Measurements from ENCODE around the gene ARID1B. TPM values are rescaled to one million over a fixed set of nuclear protein-coding genes. Genes with fewer than 3 reads are reported as not detected.

The ARID1B gene
- polyA plus RNA-seq, 4 donors = 7.3 to 43.5 (median 17.0) TPM

GRCh38 chr6:156904176-156904967 lies 127.2 kb downstream of the ARID1B start:
- H3K4me3 ChIP-seq (ENCODE audit: low read depth in 1 of 3, low read length in 3 of 3) = no peak overlapping the region
- 84 to 91% (median 87%) methylated on average over 2 of the region's 2 CpGs for WGBS, 3 donors
- no peak overlapping the region for H3K27ac ChIP-seq (ENCODE audit: low read depth in 1 of 3, low read length in 2 of 3)
- no peaks in the 10 kb centered on the region for H3K27me3 ChIP-seq (ENCODE audit: control insufficient read depth in 3 of 3, insufficient read depth in 3 of 3, low read length in 3 of 3)
- peaks cover 0 to 11% (median 4%) of the 10 kb centered on the region in 3 donors for H3K4me1 ChIP-seq (ENCODE audit: control insufficient read depth in 3 of 3, insufficient read depth in 2 of 3, low read depth in 1 of 3, low read length in 2 of 3)
- no peak for FAIRE-seq
- peaks cover 0 to 11% (median 2%) of the 10 kb centered on the region in 3 donors for H3K36me3 ChIP-seq (ENCODE audit: control insufficient read depth in 3 of 3, insufficient read depth in 2 of 3, low read depth in 1 of 3, low read length in 3 of 3)
- H3K9me3 ChIP-seq (ENCODE audit: control insufficient read depth in 2 of 2, insufficient read depth in 1 of 2, low read depth in 1 of 2, low read length in 1 of 2) = no peaks in the 10 kb centered on the region
- no peak for DNase-seq

- Histone ChIP-seq H3K27ac (ENCODE audit: low read depth in 1 of 3, low read length in 2 of 3) (no peak overlapping the region), H3K36me3 (ENCODE audit: control insufficient read depth in 3 of 3, insufficient read depth in 2 of 3, low read depth in 1 of 3, low read length in 3 of 3) (peaks cover 0 to 14% (median 2%) of the 10 kb centered on the region in 3 donors), H3K9me3 (ENCODE audit: control insufficient read depth in 2 of 2, insufficient read depth in 1 of 2, low read depth in 1 of 2, low read length in 1 of 2) (no peaks in the 10 kb centered on the region), H3K4me3 (ENCODE audit: low read depth in 1 of 3, low read length in 3 of 3) (no peak overlapping the region), H3K4me1 (ENCODE audit: control insufficient read depth in 3 of 3, insufficient read depth in 2 of 3, low read depth in 1 of 3, low read length in 2 of 3) (peaks cover 0 to 6% (median 4%) of the 10 kb centered on the region in 3 donors), H3K27me3 (ENCODE audit: control insufficient read depth in 3 of 3, insufficient read depth in 3 of 3, low read length in 3 of 3) (no peaks in the 10 kb centered on the region)
- WGBS, 3 donors = 82 to 87% (median 85%) methylated on average over 1 of the region's 1 CpG
- DNase-seq (no peak), FAIRE-seq (no peak)
Measured at GRCh38 chr6:156905801-156906200, 128.6 kb downstream of the ARID1B start.

- WGBS, 3 donors = 92 to 99% (median 97%) methylated on average over 6 to 7 of the region's 7 CpGs
- no peak for FAIRE-seq
- Histone ChIP-seq H3K27me3 (ENCODE audit: control insufficient read depth in 3 of 3, insufficient read depth in 3 of 3, low read length in 3 of 3) (no peaks in the 10 kb centered on the region), H3K27ac (ENCODE audit: low read depth in 1 of 3, low read length in 2 of 3) (no peak overlapping the region), H3K9me3 (ENCODE audit: control insufficient read depth in 2 of 2, insufficient read depth in 1 of 2, low read depth in 1 of 2, low read length in 1 of 2) (no peaks in the 10 kb centered on the region), H3K36me3 (ENCODE audit: control insufficient read depth in 3 of 3, insufficient read depth in 2 of 3, low read depth in 1 of 3, low read length in 3 of 3) (peaks cover 0 to 11% (median 2%) of the 10 kb centered on the region in 3 donors), H3K4me3 (ENCODE audit: low read depth in 1 of 3, low read length in 3 of 3) (no peak overlapping the region), H3K4me1 (ENCODE audit: control insufficient read depth in 3 of 3, insufficient read depth in 2 of 3, low read depth in 1 of 3, low read length in 2 of 3) (peaks cover 0 to 3% (median 2%) of the 10 kb centered on the region in 3 donors)
- DNase-seq = no peak
Measured at GRCh38 chr6:156906451-156906850, 129.3 kb downstream of the ARID1B start.

- H3K9me3 ChIP-seq (ENCODE audit: control insufficient read depth in 2 of 2, insufficient read depth in 1 of 2, low read depth in 1 of 2, low read length in 1 of 2) = no peaks in the 10 kb centered on the region
- FAIRE-seq (no peak), DNase-seq (no peak)
- peaks cover 0 to 20% (median 0%) of the 10 kb centered on the region in 3 donors for H3K36me3 ChIP-seq (ENCODE audit: control insufficient read depth in 3 of 3, insufficient read depth in 2 of 3, low read depth in 1 of 3, low read length in 3 of 3)
- peaks cover 0 to 3% (median 0%) of the 10 kb centered on the region in 3 donors for H3K4me1 ChIP-seq (ENCODE audit: control insufficient read depth in 3 of 3, insufficient read depth in 2 of 3, low read depth in 1 of 3, low read length in 2 of 3)
- H3K27me3 ChIP-seq (ENCODE audit: control insufficient read depth in 3 of 3, insufficient read depth in 3 of 3, low read length in 3 of 3) = no peaks in the 10 kb centered on the region
- no peak overlapping the region for H3K27ac ChIP-seq (ENCODE audit: low read depth in 1 of 3, low read length in 2 of 3)
- 83 to 92% (median 91%) methylated on average over 10 of the region's 10 CpGs for WGBS, 3 donors
- no peak overlapping the region for H3K4me3 ChIP-seq (ENCODE audit: low read depth in 1 of 3, low read length in 3 of 3)
Measured at GRCh38 chr6:156909212-156910010, 132.2 kb downstream of the ARID1B start.

- H3K4me3 ChIP-seq (ENCODE audit: low read depth in 1 of 3, low read length in 3 of 3) = no peak overlapping the region
- no peaks in the 10 kb centered on the region for H3K9me3 ChIP-seq (ENCODE audit: control insufficient read depth in 2 of 2, insufficient read depth in 1 of 2, low read depth in 1 of 2, low read length in 1 of 2)
- FAIRE-seq (no peak), DNase-seq (no peak)
- 94 to 96% (median 96%) methylated on average over 4 of the region's 4 CpGs for WGBS, 3 donors
- no peak overlapping the region for H3K27ac ChIP-seq (ENCODE audit: low read depth in 1 of 3, low read length in 2 of 3)
- H3K4me1 ChIP-seq (ENCODE audit: control insufficient read depth in 3 of 3, insufficient read depth in 2 of 3, low read depth in 1 of 3, low read length in 2 of 3) = peaks cover 0 to 3% (median 0%) of the 10 kb centered on the region in 3 donors
- no peaks in the 10 kb centered on the region for H3K27me3 ChIP-seq (ENCODE audit: control insufficient read depth in 3 of 3, insufficient read depth in 3 of 3, low read length in 3 of 3)
- peaks cover 0 to 20% (median 0%) of the 10 kb centered on the region in 3 donors for H3K36me3 ChIP-seq (ENCODE audit: control insufficient read depth in 3 of 3, insufficient read depth in 2 of 3, low read depth in 1 of 3, low read length in 3 of 3)
Measured at GRCh38 chr6:156910011-156910334, 132.8 kb downstream of the ARID1B start.

GRCh38 chr6:156910938-156911337 lies 133.8 kb downstream of the ARID1B start:
- DNase-seq (no peak), FAIRE-seq (no peak)
- H3K27ac ChIP-seq (ENCODE audit: low read depth in 1 of 3, low read length in 2 of 3) = no peak overlapping the region
- H3K4me1 ChIP-seq (ENCODE audit: control insufficient read depth in 3 of 3, insufficient read depth in 2 of 3, low read depth in 1 of 3, low read length in 2 of 3) = peaks cover 0 to 1% (median 0%) of the 10 kb centered on the region in 3 donors
- WGBS, 3 donors = 74 to 84% (median 82%) methylated on average over 1 of the region's 1 CpG
- no peaks in the 10 kb centered on the region for H3K9me3 ChIP-seq (ENCODE audit: control insufficient read depth in 2 of 2, insufficient read depth in 1 of 2, low read depth in 1 of 2, low read length in 1 of 2)
- H3K4me3 ChIP-seq (ENCODE audit: low read depth in 1 of 3, low read length in 3 of 3) = no peak overlapping the region
- no peaks in the 10 kb centered on the region for H3K27me3 ChIP-seq (ENCODE audit: control insufficient read depth in 3 of 3, insufficient read depth in 3 of 3, low read length in 3 of 3)
- H3K36me3 ChIP-seq (ENCODE audit: control insufficient read depth in 3 of 3, insufficient read depth in 2 of 3, low read depth in 1 of 3, low read length in 3 of 3) = peaks cover 0 to 19% (median 0%) of the 10 kb centered on the region in 3 donors

GRCh38 chr6:156911581-156911980 lies 134.4 kb downstream of the ARID1B start:
- Histone ChIP-seq H3K36me3 (ENCODE audit: control insufficient read depth in 3 of 3, insufficient read depth in 2 of 3, low read depth in 1 of 3, low read length in 3 of 3) (peaks cover 0 to 17% (median 0%) of the 10 kb centered on the region in 3 donors), H3K27me3 (ENCODE audit: control insufficient read depth in 3 of 3, insufficient read depth in 3 of 3, low read length in 3 of 3) (no peaks in the 10 kb centered on the region), H3K4me3 (ENCODE audit: low read depth in 1 of 3, low read length in 3 of 3) (no peak overlapping the region), H3K27ac (ENCODE audit: low read depth in 1 of 3, low read length in 2 of 3) (no peak overlapping the region), H3K9me3 (ENCODE audit: control insufficient read depth in 2 of 2, insufficient read depth in 1 of 2, low read depth in 1 of 2, low read length in 1 of 2) (no peaks in the 10 kb centered on the region), H3K4me1 (ENCODE audit: control insufficient read depth in 3 of 3, insufficient read depth in 2 of 3, low read depth in 1 of 3, low read length in 2 of 3) (peaks cover 0 to 3% (median 0%) of the 10 kb centered on the region in 3 donors)
- WGBS, 3 donors = 75 to 80% (median 75%) methylated on average over 2 of the region's 2 CpGs
- FAIRE-seq (no peak), DNase-seq (no peak)

- no peak overlapping the region for H3K4me3 ChIP-seq (ENCODE audit: low read depth in 1 of 3, low read length in 3 of 3)
- DNase-seq = no peak
- no peaks in the 10 kb centered on the region for H3K27me3 ChIP-seq (ENCODE audit: control insufficient read depth in 3 of 3, insufficient read depth in 3 of 3, low read length in 3 of 3)
- no peak overlapping the region for H3K27ac ChIP-seq (ENCODE audit: low read depth in 1 of 3, low read length in 2 of 3)
- FAIRE-seq = no peak
- H3K4me1 ChIP-seq (ENCODE audit: control insufficient read depth in 3 of 3, insufficient read depth in 2 of 3, low read depth in 1 of 3, low read length in 2 of 3) = peaks cover 0 to 3% (median 0%) of the 10 kb centered on the region in 3 donors
- H3K9me3 ChIP-seq (ENCODE audit: control insufficient read depth in 2 of 2, insufficient read depth in 1 of 2, low read depth in 1 of 2, low read length in 1 of 2) = no peaks in the 10 kb centered on the region
- H3K36me3 ChIP-seq (ENCODE audit: control insufficient read depth in 3 of 3, insufficient read depth in 2 of 3, low read depth in 1 of 3, low read length in 3 of 3) = peaks cover 0 to 17% (median 0%) of the 10 kb centered on the region in 3 donors
Measured at GRCh38 chr6:156912431-156912830, 135.3 kb downstream of the ARID1B start.

Measured in small intestine (tissue), 7 donors.